Putamen (tissue), 1 donor: ENCODE results near the gene IL15.
"Not testable (repeated sequence)": the region's sequence is repeated elsewhere in the genome, so short reads cannot be mapped to it uniquely, and the experiment has no call there.

ENCODE experiments used
- DNase-seq: peaks from one replicate; pipeline ENCODE4 v3.0.0-alpha.2; 2016; ENCODE audit warnings: low spot score

IL15 gene

GRCh38 chr4:141636082-141636770 lies at the start of gene IL15:
Gene IL15, plus strand, starts transcription at chr4:141636583. Its CDS starts 82,882 bp downstream, at chr4:141719465.
- no peak for DNase-seq

- no peak for DNase-seq
Measured at GRCh38 chr4:141587897-141588296, 48.5 kb upstream of the IL15 start.

- no peak for DNase-seq
Measured at GRCh38 chr4:141595531-141595930, 40.9 kb upstream of the IL15 start.

- DNase-seq: no peak
Measured at GRCh38 chr4:141599853-141600252, 36.5 kb upstream of the IL15 start.

- DNase-seq: not testable (repeated sequence)
Measured at GRCh38 chr4:141604683-141605082, 31.7 kb upstream of the IL15 start.

GRCh38 chr4:141605425-141605856 lies 30.9 kb upstream of the IL15 start:
- no peak for DNase-seq

- DNase-seq: no peak
Measured at GRCh38 chr4:141609243-141609642, 27.1 kb upstream of the IL15 start.

GRCh38 chr4:141610365-141610764 lies 26.0 kb upstream of the IL15 start:
- DNase-seq: no peak

- no peak for DNase-seq
Measured at GRCh38 chr4:141614878-141615586, 21.4 kb upstream of the IL15 start.

- not testable (repeated sequence) for DNase-seq
Measured at GRCh38 chr4:141615587-141615918, 20.8 kb upstream of the IL15 start.

- DNase-seq: no peak
Measured at GRCh38 chr4:141620715-141621114, 15.7 kb upstream of the IL15 start.

- no peak for DNase-seq
Measured at GRCh38 chr4:141625023-141625422, 11.4 kb upstream of the IL15 start.

GRCh38 chr4:141630854-141631253 lies 5.5 kb upstream of the IL15 start:
- no peak for DNase-seq

GRCh38 chr4:141635736-141636081 lies 674 bp upstream of the IL15 start:
- DNase-seq: no peak

GRCh38 chr4:141636771-141637460 lies 533 bp downstream of the IL15 start:
- no peak for DNase-seq

- DNase-seq: no peak
Measured at GRCh38 chr4:141637565-141637964, 1.2 kb downstream of the IL15 start.

- no peak for DNase-seq
Measured at GRCh38 chr4:141638230-141638629, 1.8 kb downstream of the IL15 start.

- no peak for DNase-seq
Measured at GRCh38 chr4:141640696-141641095, 4.3 kb downstream of the IL15 start.

GRCh38 chr4:141642063-141642462 lies 5.7 kb downstream of the IL15 start:
- DNase-seq: no peak

GRCh38 chr4:141642711-141643110 lies 6.3 kb downstream of the IL15 start:
- no peak for DNase-seq

GRCh38 chr4:141643557-141643956 lies 7.2 kb downstream of the IL15 start:
- no peak for DNase-seq

- DNase-seq: no peak
Measured at GRCh38 chr4:141645611-141646340, 9.4 kb downstream of the IL15 start.

- no peak for DNase-seq
Measured at GRCh38 chr4:141646969-141647368, 10.6 kb downstream of the IL15 start.
